Spleen (tissue), 11 donors: Measurements from ENCODE around the gene LMBR1. TPM values are rescaled to one million over a fixed set of nuclear protein-coding genes. Genes with fewer than 3 reads are reported as not detected.
"Not testable (repeated sequence)": the region's sequence is repeated elsewhere in the genome, so short reads cannot be mapped to it uniquely, and the experiment has no call there.

Source experiments
- DNase-seq: peaks from one replicate; pipeline ENCODE4 v3.0.0-alpha.2; 2020
- H3K27ac ChIP-seq, 8 donors: fragments of 200-600 bp; sonication (generic) in 7 of 8; 1 replicate in 4 of 8; 2 replicates in 4 of 8; pipeline versions ENCODE4 v1.5.0 to v1.8.0; 2016 to 2021; ENCODE audit warnings: inconsistent platforms in 4 of 8, mild to moderate bottlenecking in 4 of 8, moderate library complexity in 1 of 8
- H3K27me3 ChIP-seq, 7 donors: fragments of 200-600 bp; sonication (generic) in 6 of 7; replicated peaks in 1 of 7; 1 replicate in 4 of 7; 2 replicates in 3 of 7; pipeline versions ENCODE4 v1.5.0 to v1.8.0; 2016 to 2021; ENCODE audit warnings: inconsistent platforms in 3 of 7, mild to moderate bottlenecking in 1 of 7
- H3K36me3 ChIP-seq, 6 donors: fragments of 200-600 bp; sonication (generic) in 5 of 6; 1 replicate in 4 of 6; 2 replicates in 2 of 6; pipeline versions ENCODE4 v1.5.0 to v1.8.0; 2016 to 2021; ENCODE audit warnings: inconsistent platforms in 2 of 6
- H3K4me1 ChIP-seq, 6 donors: fragments of 200-600 bp; sonication (generic) in 5 of 6; 1 replicate in 3 of 6; 2 replicates in 3 of 6; pipeline versions ENCODE4 v1.5.0 to v1.8.0; 2016 to 2021; ENCODE audit warnings: inconsistent platforms in 3 of 6
- H3K4me3 ChIP-seq, 8 donors: fragments of 200-600 bp; sonication (generic) in 7 of 8; 1 replicate in 4 of 8; 2 replicates in 4 of 8; pipeline versions ENCODE4 v1.5.0 to v1.8.0; 2016 to 2021; ENCODE audit warnings: inconsistent platforms in 4 of 8, mild to moderate bottlenecking in 4 of 8, moderate library complexity in 2 of 8
- H3K9me3 ChIP-seq, 8 donors: fragments of 200-600 bp; sonication (generic) in 7 of 8; 1 replicate in 4 of 8; 2 replicates in 4 of 8; pipeline versions ENCODE4 v1.5.0 to v1.8.0; 2016 to 2021; ENCODE audit warnings: inconsistent platforms in 4 of 8
- POLR2A ChIP-seq, 3 donors: fragments of 450-650 bp; IDR thresholded peaks; one replicate each; pipeline ENCODE4 v1.5.1; 2017; ENCODE audit warnings: antibody characterized with exemption in 3 of 3, mild to moderate bottlenecking in 1 of 3
- POLR2AphosphoS5 ChIP-seq, 3 donors: sonication (generic); formaldehyde crosslinking; IDR thresholded peaks; one replicate each; pipeline ENCODE4 v1.5.1; 2017; ENCODE audit warnings: antibody characterized with exemption in 3 of 3
- WGBS, 5 donors: extraction: QIAGEN DNeasy Blood & Tissue Kit in 3 of 5; methylation state at CpG; one replicate each; pipeline versions ENCODE4 v1.1.5 to v1.1.7; 2013 to 2018; 5-methylcytosine and 5-hydroxymethylcytosine counted together
- intact Hi-C: fragments of 100-400 bp; cut with DNase I; formaldehyde crosslinking; loops from one replicate; pipeline ENCODE4 v1.15.0; 2023; ENCODE audit warnings: low total_unique reads
- polyA plus RNA-seq, 3 donors: library from polyadenylated mRNA; stranded (reverse); fragments of 200-250 nt; gene quantifications; one replicate each; pipeline ENCODE4 v1.2.1, GENCODE V29; 2013
- total RNA-seq, 7 donors: library from RNA; depleted of rRNA in 3 of 7; stranded (reverse); fragments of >200 nt in 3 of 7; fragmentation: NEBNext Ultra II Directional in 4 of 7; extraction: Animal tissue kit (Norgen Biotek cat#: 25700) in 4 of 7; gene quantifications; one replicate each; pipeline versions ENCODE4 v1.1.0 to v1.2.1, GENCODE V29; 2016 to 2021
- TF ChIP-seq, protein P1 (sequence below), 11 experiments: fragments of 200-600 bp in 7 of 11; fragments of 450-650 bp in 4 of 11; sonication (generic) in 4 of 11; IDR thresholded peaks in 8 of 11; conservative IDR thresholded peaks in 3 of 11; 1 replicate in 7 of 11; 2 replicates in 4 of 11; pipeline versions ENCODE4 v1.4.0 to v1.8.0; 2016 to 2021; ENCODE audit warnings: antibody characterized with exemption in 11 of 11, inconsistent platforms in 4 of 11, mild to moderate bottlenecking in 1 of 11
- donor health status: healthy with polysubstance abuse.
- donor health status: DM: no; HTN: no; CAD: no; lungs with moderate emphysema.
- donor health status: DM: no; HTN: no; CAD: no.
- donor health status: Bipolar disorder and iron deficiency.
- donor health status: healthy.
- donor health status: DM: no; HTN: no; CAD: no.
- donor health status: DM: yes; HTN: yes; CAD: no.

LMBR1 gene
- total and polyA plus RNA-seq, 10 donors = 4.8 to 88.3 (median 63.7) TPM

GRCh38 chr7:156697283-156697682 lies 195.7 kb downstream of the LMBR1 start:
- DNase-seq, intact Hi-C loops, H3K27ac ChIP-seq, H3K4me3 ChIP-seq, H3K4me1 ChIP-seq, H3K27me3 ChIP-seq: not testable (repeated sequence)
- peaks cover 0 to 44% (median 3%) of the 10 kb centered on the region in 6 donors for H3K36me3 ChIP-seq
- H3K9me3 ChIP-seq = peaks cover 4 to 54% (median 38%) of the 10 kb centered on the region in 8 donors
- 91 to 97% (median 95%) methylated on average over 9 of the region's 9 CpGs for WGBS, 5 donors

- no peaks in the 10 kb centered on the region for H3K27me3 ChIP-seq
- intact Hi-C loops = no loop called here
- WGBS, 5 donors = 96 to 99% (median 98%) methylated on average over 3 of the region's 3 CpGs
- TF ChIP-seq, protein P1, sequence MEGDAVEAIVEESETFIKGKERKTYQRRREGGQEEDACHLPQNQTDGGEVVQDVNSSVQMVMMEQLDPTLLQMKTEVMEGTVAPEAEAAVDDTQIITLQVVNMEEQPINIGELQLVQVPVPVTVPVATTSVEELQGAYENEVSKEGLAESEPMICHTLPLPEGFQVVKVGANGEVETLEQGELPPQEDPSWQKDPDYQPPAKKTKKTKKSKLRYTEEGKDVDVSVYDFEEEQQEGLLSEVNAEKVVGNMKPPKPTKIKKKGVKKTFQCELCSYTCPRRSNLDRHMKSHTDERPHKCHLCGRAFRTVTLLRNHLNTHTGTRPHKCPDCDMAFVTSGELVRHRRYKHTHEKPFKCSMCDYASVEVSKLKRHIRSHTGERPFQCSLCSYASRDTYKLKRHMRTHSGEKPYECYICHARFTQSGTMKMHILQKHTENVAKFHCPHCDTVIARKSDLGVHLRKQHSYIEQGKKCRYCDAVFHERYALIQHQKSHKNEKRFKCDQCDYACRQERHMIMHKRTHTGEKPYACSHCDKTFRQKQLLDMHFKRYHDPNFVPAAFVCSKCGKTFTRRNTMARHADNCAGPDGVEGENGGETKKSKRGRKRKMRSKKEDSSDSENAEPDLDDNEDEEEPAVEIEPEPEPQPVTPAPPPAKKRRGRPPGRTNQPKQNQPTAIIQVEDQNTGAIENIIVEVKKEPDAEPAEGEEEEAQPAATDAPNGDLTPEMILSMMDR (IDR thresholded peaks at IDR 0.05 in 8 of 11, conservative IDR thresholded peaks at IDR 0.05 in 3 of 11) = no peak
- TF ChIP-seq POLR2A (IDR thresholded peaks at IDR 0.05) = no peak
- no peak for TF ChIP-seq POLR2AphosphoS5 (IDR thresholded peaks at IDR 0.05)
- H3K4me3 ChIP-seq = no peak overlapping the region
- H3K27ac ChIP-seq = no peak overlapping the region
- no peaks in the 10 kb centered on the region for H3K4me1 ChIP-seq
- no peak for DNase-seq
- H3K9me3 ChIP-seq = peaks cover 4 to 34% (median 25%) of the 10 kb centered on the region in 8 donors
- peaks cover 0 to 30% (median 0%) of the 10 kb centered on the region in 6 donors for H3K36me3 ChIP-seq
These were observed 199.4 kb downstream of the LMBR1 start for GRCh38 chr7:156693627-156694026.

DNA sequence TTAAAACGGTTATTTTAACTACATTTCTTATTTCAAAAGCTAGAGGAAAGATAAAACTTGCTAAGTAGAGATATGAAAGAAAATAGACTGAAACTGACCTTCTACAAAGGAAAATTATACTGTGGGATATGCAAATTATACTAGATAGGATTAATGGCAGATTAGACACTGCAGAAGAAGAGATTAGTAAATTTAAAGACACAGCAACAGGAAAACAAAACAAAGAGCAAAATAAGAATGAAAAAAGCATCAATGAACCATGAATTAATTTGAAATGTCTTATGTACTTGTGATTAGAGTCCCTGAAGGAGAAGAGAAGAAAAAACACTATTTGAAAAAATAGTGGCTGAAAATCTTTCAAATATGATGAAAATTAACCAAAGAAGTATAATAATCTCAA lies 200.1 kb downstream of the LMBR1 start:
- H3K4me3 ChIP-seq = no peak overlapping the region
- peaks cover 0 to 25% (median 0%) of the 10 kb centered on the region in 6 donors for H3K36me3 ChIP-seq
- peaks cover 4 to 26% (median 17%) of the 10 kb centered on the region in 8 donors for H3K9me3 ChIP-seq
- no peaks in the 10 kb centered on the region for H3K4me1 ChIP-seq
- intact Hi-C loops = no loop called here
- no peaks in the 10 kb centered on the region for H3K27me3 ChIP-seq
- 88 to 97% (median 96%) methylated on average over 1 of the region's 1 CpG for whole genome bisulfite sequencing, 5 donors
- no peak overlapping the region for H3K27ac ChIP-seq
- DNase-seq = no peak
- TF ChIP-seq, protein P1 (IDR thresholded peaks at IDR 0.05 in 8 of 11, conservative IDR thresholded peaks at IDR 0.05 in 3 of 11) = no peak
- TF ChIP-seq POLR2A (IDR thresholded peaks at IDR 0.05) (no peak), POLR2AphosphoS5 (IDR thresholded peaks at IDR 0.05) (no peak)

GRCh38 chr7:156691764-156692163 lies 201.2 kb downstream of the LMBR1 start:
- TF ChIP-seq POLR2A (IDR thresholded peaks at IDR 0.05) = no peak
- TF ChIP-seq, protein P1 (IDR thresholded peaks at IDR 0.05 in 8 of 11, conservative IDR thresholded peaks at IDR 0.05 in 3 of 11) = no peak
- no peak for TF ChIP-seq POLR2AphosphoS5 (IDR thresholded peaks at IDR 0.05)
- no peak for DNase-seq
- Histone ChIP-seq H3K27ac (no peak overlapping the region), H3K36me3 (peaks cover 0 to 21% (median 0%) of the 10 kb centered on the region in 6 donors), H3K27me3 (no peaks in the 10 kb centered on the region), H3K4me3 (no peak overlapping the region), H3K9me3 (peaks cover 0 to 15% (median 7%) of the 10 kb centered on the region in 8 donors), H3K4me1 (no peaks in the 10 kb centered on the region)
- intact Hi-C loops = no loop called here
- 80 to 96% (median 88%) methylated on average over 5 of the region's 5 CpGs for WGBS, 5 donors

DNA sequence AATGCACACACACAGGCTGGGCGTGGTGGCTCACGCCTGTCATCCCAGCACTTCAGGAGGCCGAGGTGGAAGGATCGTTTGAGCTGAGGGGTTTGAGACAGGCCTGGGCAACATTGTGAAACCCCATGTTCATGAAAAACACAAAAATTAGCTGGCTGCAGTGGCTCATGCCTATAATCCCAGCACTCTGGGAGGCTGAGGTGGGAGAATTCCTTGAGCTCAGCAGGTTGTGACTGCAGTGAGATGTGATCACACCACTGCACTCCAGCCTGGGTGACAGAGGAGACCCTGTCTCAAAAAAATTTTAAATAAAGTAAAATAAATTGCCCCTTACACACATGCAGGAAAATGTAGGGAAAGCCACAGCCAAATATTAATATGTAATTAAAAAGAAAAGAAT lies 208.3 kb downstream of the LMBR1 start:
- no peak for DNase-seq
- Histone ChIP-seq H3K4me3 (no peak overlapping the region), H3K36me3 (peaks cover 0 to 65% (median 26%) of the 10 kb centered on the region in 6 donors), H3K27ac (no peak overlapping the region), H3K4me1 (no peaks in the 10 kb centered on the region), H3K9me3 (no peaks in the 10 kb centered on the region), H3K27me3 (no peaks in the 10 kb centered on the region)
- 87 to 97% (median 95%) methylated on average over 4 of the region's 4 CpGs for WGBS, 5 donors
- TF ChIP-seq, protein P1 (IDR thresholded peaks at IDR 0.05 in 8 of 11, conservative IDR thresholded peaks at IDR 0.05 in 3 of 11) = no peak
- TF ChIP-seq POLR2A (IDR thresholded peaks at IDR 0.05) = no peak
- no peak for TF ChIP-seq POLR2AphosphoS5 (IDR thresholded peaks at IDR 0.05)
- intact Hi-C loops = no loop called here
